CD14-positive monocyte (primary cell): ENCODE results near the gene CREB5. TPM values are rescaled to one million over a fixed set of nuclear protein-coding genes. Genes with fewer than 3 reads are reported as not detected.

ENCODE experiments used
- DNase-seq, 3 donors: peaks; one replicate each; pipeline ENCODE4 v3.0.0-alpha.2; 2011 to 2022
- H2AFZ ChIP-seq: 2 replicates; pipeline ENCODE4 v1.6.0; 2012; ENCODE audit warnings: mild to moderate bottlenecking, low read depth, low read length, inconsistent platforms; ENCODE audit not compliant: insufficient read depth, poor library complexity, severe bottlenecking
- H3K27ac ChIP-seq, 2 donors: 1 replicate in 1 of 2; 2 replicates in 1 of 2; pipeline ENCODE4 v1.5.1; 2012 to 2013; ENCODE audit warnings: low read length in 2 of 2, control low read depth in 1 of 2, inconsistent platforms in 1 of 2, low read depth in 1 of 2, mild to moderate bottlenecking in 1 of 2
- H3K27me3 ChIP-seq, 2 donors: one replicate each; pipeline versions ENCODE4 v1.6.0 to v1.6.1; 2011 to 2013; ENCODE audit warnings: low read length in 2 of 2; ENCODE audit not compliant: control insufficient read depth in 2 of 2, insufficient read depth in 2 of 2
- H3K36me3 ChIP-seq, 2 donors: replicated peaks in 1 of 2; 1 replicate in 1 of 2; 2 replicates in 1 of 2; pipeline versions ENCODE4 v1.5.1 to v1.6.1; 2012 to 2013; ENCODE audit warnings: low read length in 2 of 2, control low read depth in 1 of 2, inconsistent platforms in 1 of 2, mild to moderate bottlenecking in 1 of 2; ENCODE audit not compliant: insufficient read depth in 2 of 2, control insufficient read depth in 1 of 2
- H3K4me1 ChIP-seq, 2 donors: 1 replicate in 1 of 2; 2 replicates in 1 of 2; pipeline versions ENCODE4 v1.5.1 to v1.6.1; 2012 to 2013; ENCODE audit warnings: low read length in 2 of 2, control low read depth in 1 of 2, inconsistent platforms in 1 of 2, mild to moderate bottlenecking in 1 of 2, moderate library complexity in 1 of 2; ENCODE audit not compliant: insufficient read depth in 2 of 2, control insufficient read depth in 1 of 2
- H3K4me2 ChIP-seq: replicated peaks from 2 replicates; pipeline ENCODE3; 2012; ENCODE audit warnings: low read length, moderate library complexity, mild to moderate bottlenecking; ENCODE audit not compliant: poor library complexity, severe bottlenecking; ENCODE audit errors: extremely low read depth
- H3K4me3 ChIP-seq, 3 experiments: fragments of 200-600 bp in 1 of 3; sonication (generic) in 1 of 3; replicated peaks in 1 of 3; 1 replicate in 2 of 3; 2 replicates in 1 of 3; pipeline ENCODE4 v1.5.1; 2011 to 2013; ENCODE audit warnings: low read length in 3 of 3, mild to moderate bottlenecking in 3 of 3, control low read depth in 2 of 3, low read depth in 2 of 3, inconsistent platforms in 1 of 3, moderate library complexity in 1 of 3
- H3K79me2 ChIP-seq: 2 replicates; pipeline ENCODE4 v1.6.0; 2012; ENCODE audit warnings: mild to moderate bottlenecking, control low read depth, inconsistent platforms, low read length, moderate library complexity; ENCODE audit not compliant: insufficient read depth
- H3K9ac ChIP-seq: 2 replicates; pipeline ENCODE4 v1.6.0; 2017; ENCODE audit warnings: low read length, mild to moderate bottlenecking; ENCODE audit not compliant: insufficient read depth, poor library complexity, severe bottlenecking
- H3K9me3 ChIP-seq, 2 donors: replicated peaks in 1 of 2; 1 replicate in 1 of 2; 2 replicates in 1 of 2; pipeline versions ENCODE4 v1.5.1 to v1.6.1; 2012 to 2013; ENCODE audit warnings: low read length in 2 of 2, control low read depth in 1 of 2; ENCODE audit not compliant: control insufficient read depth in 1 of 2, insufficient read depth in 1 of 2
- H4K20me1 ChIP-seq: 2 replicates; pipeline ENCODE4 v1.6.0; 2012; ENCODE audit warnings: mild to moderate bottlenecking, low read length, control low read depth, moderate library complexity; ENCODE audit not compliant: insufficient read depth
- H3K27ac Mint-ChIP-seq, 7 donors: one replicate each; pipeline ENCODE4 v1.8.0; 2020; ENCODE audit warnings: mild to moderate bottlenecking in 7 of 7, mixed read lengths in 7 of 7, moderate library complexity in 6 of 7, inconsistent platforms in 2 of 7
- H3K27me3 Mint-ChIP-seq, 3 donors: one replicate each; pipeline ENCODE4 v1.8.0; 2021 to 2022; ENCODE audit warnings: low read depth in 3 of 3, mild to moderate bottlenecking in 3 of 3, mixed read lengths in 3 of 3, moderate library complexity in 3 of 3, inconsistent platforms in 1 of 3
- H3K36me3 Mint-ChIP-seq, 2 donors: one replicate each; pipeline ENCODE4 v1.8.0; 2020; ENCODE audit warnings: mixed read lengths in 2 of 2, inconsistent platforms in 1 of 2, mild to moderate bottlenecking in 1 of 2
- H3K4me1 Mint-ChIP-seq: one replicate; pipeline ENCODE4 v1.8.0; 2020; ENCODE audit warnings: mild to moderate bottlenecking, mixed read lengths
- H3K4me3 Mint-ChIP-seq, 2 donors: one replicate each; pipeline ENCODE4 v1.8.0; 2020; ENCODE audit warnings: mild to moderate bottlenecking in 2 of 2, mixed read lengths in 2 of 2, moderate library complexity in 1 of 2
- H3K9me3 Mint-ChIP-seq, 7 donors: one replicate each; pipeline ENCODE4 v1.8.0; 2020 to 2022; ENCODE audit warnings: mixed read lengths in 7 of 7, mild to moderate bottlenecking in 6 of 7, moderate library complexity in 6 of 7, inconsistent platforms in 2 of 7
- CTCF ChIP-seq: fragments of 200-600 bp; IDR thresholded peaks from one replicate; pipeline ENCODE4 v1.8.0; 2022; ENCODE audit warnings: antibody characterized with exemption, mild to moderate bottlenecking
- WGBS: methylation state at CpG from one replicate; pipeline ENCODE4 v1.1.5; 2013; ENCODE audit warnings: missing lambda C conversion rate; ENCODE audit not compliant: insufficient coverage; 5-methylcytosine and 5-hydroxymethylcytosine counted together
- intact Hi-C, 2 donors: fragments of 100-400 bp; cut with micrococcal nuclease; formaldehyde crosslinking; loops; one replicate each; pipeline versions ENCODE4 v1.15.0 to v1.15.1; 2023
- polyA plus RNA-seq, 3 donors: library from polyadenylated mRNA; depleted of rRNA in 1 of 3; unstranded in 2 of 3; stranded (reverse) in 1 of 3; fragments of 300-500 nt in 2 of 3; fragments of >200 nt in 1 of 3; fragmentation: Illumina TruSeq in 2 of 3; gene quantifications; 1 replicate in 2 of 3; 2 replicates in 1 of 3; pipeline ENCODE4 v1.2.3, GENCODE V29; 2012 to 2021

CREB5 gene
- polyA plus RNA-seq, 3 donors: 25.1 to 72.3 (median 44.2) TPM

GRCh38 chr7:28813243-28813962 is 401.1 kb downstream of the CREB5 start:
- Histone ChIP-seq H3K4me2 (no peak overlapping the region), H2AFZ (no peak overlapping the region), H3K9ac (no peak overlapping the region), H3K27ac (no peak overlapping the region), H3K4me3 (no peak overlapping the region), H4K20me1 (peaks cover 53% of the 10 kb centered on the region), H3K4me1 (peaks cover 15 to 17% of the 10 kb centered on the region in 2 donors), H3K27me3 (no peaks in the 10 kb centered on the region), H3K79me2 (no peaks in the 10 kb centered on the region), H3K9me3 (no peaks in the 10 kb centered on the region), H3K36me3 (peaks cover 40 to 85% of the 10 kb centered on the region in 2 donors)
- no peak for TF ChIP-seq CTCF
- H3K9me3 Mint-ChIP-seq: peaks cover 0 to 2% (median 0%) of the 10 kb centered on the region in 7 donors
- peaks cover 74 to 84% of the 10 kb centered on the region in 2 donors for H3K36me3 Mint-ChIP-seq
- 100% methylated on average over 2 of the region's 6 CpGs for WGBS
- H3K27ac Mint-ChIP-seq: no peak overlapping the region
- H3K4me3 Mint-ChIP-seq: no peak overlapping the region
- peaks cover 19% of the 10 kb centered on the region for H3K4me1 Mint-ChIP-seq
- peaks cover 0 to 2% (median 2%) of the 10 kb centered on the region in 3 donors for H3K27me3 Mint-ChIP-seq
- DNase-seq: no peak
- intact Hi-C loops: no loop called here

- H3K27ac ChIP-seq: peak overlapping the region in 1 of 2 donors; percentile 24
- H3K79me2 ChIP-seq: no peaks in the 10 kb centered on the region
- peaks cover 49% of the 10 kb centered on the region for H4K20me1 ChIP-seq
- H3K27me3 ChIP-seq: no peaks in the 10 kb centered on the region
- peaks cover 15 to 21% of the 10 kb centered on the region in 2 donors for H3K4me1 ChIP-seq
- 100% methylated on average over 1 of the region's 1 CpG for WGBS
- no peak overlapping the region for H2AFZ ChIP-seq
- H3K4me3 ChIP-seq: no peak overlapping the region
- no peak overlapping the region for H3K4me2 ChIP-seq
- peaks cover 0 to 2% (median 0%) of the 10 kb centered on the region in 7 donors for H3K9me3 Mint-ChIP-seq
- no peak for DNase-seq
- H3K9me3 ChIP-seq: no peaks in the 10 kb centered on the region
- peaks cover 36 to 85% of the 10 kb centered on the region in 2 donors for H3K36me3 ChIP-seq
- H3K27ac Mint-ChIP-seq: peak overlapping the region in 3 of 7 donors; percentile 17 to 56 (median 30)
- H3K4me3 Mint-ChIP-seq: no peak overlapping the region
- intact Hi-C loops: no loop called here
- peaks cover 0 to 2% (median 0%) of the 10 kb centered on the region in 3 donors for H3K27me3 Mint-ChIP-seq
- H3K4me1 Mint-ChIP-seq: peaks cover 27% of the 10 kb centered on the region
- TF ChIP-seq CTCF: no peak
- peaks cover 74 to 84% of the 10 kb centered on the region in 2 donors for H3K36me3 Mint-ChIP-seq
- H3K9ac ChIP-seq: no peak overlapping the region
Observed at GRCh38 chr7:28815369-28815927, 403.1 kb downstream of the CREB5 start.
